ENCODE results near the gene IL36RN.

DNA sequence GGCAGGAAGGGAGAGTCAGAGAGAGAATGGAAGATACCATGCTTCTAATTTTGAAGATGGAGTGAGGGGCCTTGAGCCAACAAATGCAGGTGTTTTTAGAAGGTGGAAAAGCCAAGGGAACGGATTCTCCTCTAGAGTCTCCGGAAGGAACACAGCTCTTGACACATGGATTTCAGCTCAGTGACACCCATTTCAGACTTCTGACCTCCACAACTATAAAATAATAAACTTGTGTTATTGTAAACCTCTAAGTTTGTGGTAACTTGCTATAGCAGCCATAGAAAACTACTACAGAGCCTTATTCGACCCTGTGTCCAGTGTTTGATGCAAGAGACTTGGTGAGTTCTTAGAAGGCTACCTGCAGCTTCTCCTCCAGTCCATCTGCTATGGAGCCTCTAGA lies 16.6 kb downstream of the IL36RN start:
- TF ChIP-seq POLR2A (IDR thresholded peaks at IDR 0.05), result no peak
- TF ChIP-seq, protein P1, sequence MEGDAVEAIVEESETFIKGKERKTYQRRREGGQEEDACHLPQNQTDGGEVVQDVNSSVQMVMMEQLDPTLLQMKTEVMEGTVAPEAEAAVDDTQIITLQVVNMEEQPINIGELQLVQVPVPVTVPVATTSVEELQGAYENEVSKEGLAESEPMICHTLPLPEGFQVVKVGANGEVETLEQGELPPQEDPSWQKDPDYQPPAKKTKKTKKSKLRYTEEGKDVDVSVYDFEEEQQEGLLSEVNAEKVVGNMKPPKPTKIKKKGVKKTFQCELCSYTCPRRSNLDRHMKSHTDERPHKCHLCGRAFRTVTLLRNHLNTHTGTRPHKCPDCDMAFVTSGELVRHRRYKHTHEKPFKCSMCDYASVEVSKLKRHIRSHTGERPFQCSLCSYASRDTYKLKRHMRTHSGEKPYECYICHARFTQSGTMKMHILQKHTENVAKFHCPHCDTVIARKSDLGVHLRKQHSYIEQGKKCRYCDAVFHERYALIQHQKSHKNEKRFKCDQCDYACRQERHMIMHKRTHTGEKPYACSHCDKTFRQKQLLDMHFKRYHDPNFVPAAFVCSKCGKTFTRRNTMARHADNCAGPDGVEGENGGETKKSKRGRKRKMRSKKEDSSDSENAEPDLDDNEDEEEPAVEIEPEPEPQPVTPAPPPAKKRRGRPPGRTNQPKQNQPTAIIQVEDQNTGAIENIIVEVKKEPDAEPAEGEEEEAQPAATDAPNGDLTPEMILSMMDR (IDR thresholded peaks at IDR 0.05), result no peak
